Measurements from ENCODE around the gene GFRA1.

- TF ChIP-seq POLR2A (IDR thresholded peaks at IDR 0.05; ENCODE audit: low read depth, low read length) (no peak), BHLHE40 (IDR thresholded peaks at IDR 0.05; ENCODE audit: low read depth, low read length) (no peak), MXI1 (IDR thresholded peaks at IDR 0.05; ENCODE audit: borderline replicate concordance, low read depth, low read length) (no peak), SMC3 (IDR thresholded peaks at IDR 0.05; ENCODE audit: low read depth, low read length) (no peak), MAFK (IDR thresholded peaks at IDR 0.05; ENCODE audit: low read depth, low read length) (no peak), RAD21 (IDR thresholded peaks at IDR 0.05; ENCODE audit: low read length) (no peak), CHD1 (IDR thresholded peaks at IDR 0.05; ENCODE audit: low read depth, low read length) (no peak), CEBPB (IDR thresholded peaks at IDR 0.05; ENCODE audit: low read depth, low read length) (no peak), RCOR1 (IDR thresholded peaks at IDR 0.05; ENCODE audit: insufficient replicate concordance, low read length) (no peak)
- TF ChIP-seq, protein P1, sequence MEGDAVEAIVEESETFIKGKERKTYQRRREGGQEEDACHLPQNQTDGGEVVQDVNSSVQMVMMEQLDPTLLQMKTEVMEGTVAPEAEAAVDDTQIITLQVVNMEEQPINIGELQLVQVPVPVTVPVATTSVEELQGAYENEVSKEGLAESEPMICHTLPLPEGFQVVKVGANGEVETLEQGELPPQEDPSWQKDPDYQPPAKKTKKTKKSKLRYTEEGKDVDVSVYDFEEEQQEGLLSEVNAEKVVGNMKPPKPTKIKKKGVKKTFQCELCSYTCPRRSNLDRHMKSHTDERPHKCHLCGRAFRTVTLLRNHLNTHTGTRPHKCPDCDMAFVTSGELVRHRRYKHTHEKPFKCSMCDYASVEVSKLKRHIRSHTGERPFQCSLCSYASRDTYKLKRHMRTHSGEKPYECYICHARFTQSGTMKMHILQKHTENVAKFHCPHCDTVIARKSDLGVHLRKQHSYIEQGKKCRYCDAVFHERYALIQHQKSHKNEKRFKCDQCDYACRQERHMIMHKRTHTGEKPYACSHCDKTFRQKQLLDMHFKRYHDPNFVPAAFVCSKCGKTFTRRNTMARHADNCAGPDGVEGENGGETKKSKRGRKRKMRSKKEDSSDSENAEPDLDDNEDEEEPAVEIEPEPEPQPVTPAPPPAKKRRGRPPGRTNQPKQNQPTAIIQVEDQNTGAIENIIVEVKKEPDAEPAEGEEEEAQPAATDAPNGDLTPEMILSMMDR (conservative IDR thresholded peaks at IDR 0.05; ENCODE audit: low read depth, low read length), result no peak
- TF ChIP-seq, protein P2, sequence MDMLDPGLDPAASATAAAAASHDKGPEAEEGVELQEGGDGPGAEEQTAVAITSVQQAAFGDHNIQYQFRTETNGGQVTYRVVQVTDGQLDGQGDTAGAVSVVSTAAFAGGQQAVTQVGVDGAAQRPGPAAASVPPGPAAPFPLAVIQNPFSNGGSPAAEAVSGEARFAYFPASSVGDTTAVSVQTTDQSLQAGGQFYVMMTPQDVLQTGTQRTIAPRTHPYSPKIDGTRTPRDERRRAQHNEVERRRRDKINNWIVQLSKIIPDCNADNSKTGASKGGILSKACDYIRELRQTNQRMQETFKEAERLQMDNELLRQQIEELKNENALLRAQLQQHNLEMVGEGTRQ (IDR thresholded peaks at IDR 0.05; ENCODE audit: low read depth, low read length), result no peak
- TF ChIP-seq, protein P3, sequence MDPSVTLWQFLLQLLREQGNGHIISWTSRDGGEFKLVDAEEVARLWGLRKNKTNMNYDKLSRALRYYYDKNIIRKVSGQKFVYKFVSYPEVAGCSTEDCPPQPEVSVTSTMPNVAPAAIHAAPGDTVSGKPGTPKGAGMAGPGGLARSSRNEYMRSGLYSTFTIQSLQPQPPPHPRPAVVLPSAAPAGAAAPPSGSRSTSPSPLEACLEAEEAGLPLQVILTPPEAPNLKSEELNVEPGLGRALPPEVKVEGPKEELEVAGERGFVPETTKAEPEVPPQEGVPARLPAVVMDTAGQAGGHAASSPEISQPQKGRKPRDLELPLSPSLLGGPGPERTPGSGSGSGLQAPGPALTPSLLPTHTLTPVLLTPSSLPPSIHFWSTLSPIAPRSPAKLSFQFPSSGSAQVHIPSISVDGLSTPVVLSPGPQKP (IDR thresholded peaks at IDR 0.05; ENCODE audit: borderline replicate concordance, low read depth, low read length), result no peak
Measured at GRCh38 chr10:116255886-116256751, 16.9 kb downstream of the GFRA1 start.
